HepG2 (cell line): ENCODE measurements around the gene MEAF6. TPM values are rescaled to one million over a fixed set of nuclear protein-coding genes. Genes with fewer than 3 reads are reported as not detected.
A peak's percentile ranks its signal among the peaks of the same experiment; 100 is the strongest.

Experiments
- ARID3A ChIP-seq: IDR thresholded peaks from 2 replicates; pipeline ENCODE4 v1.6.1; 2012; ENCODE audit warnings: low read depth, low read length, improper control_type of control experiment
- CENPBD1 ChIP-seq: sonication (generic); formaldehyde crosslinking; IDR thresholded peaks from 2 replicates; pipeline ENCODE4 v1.8.0; 2022; ENCODE audit warnings: missing genetic modification reagents, low read depth, mild to moderate bottlenecking, borderline replicate concordance
- ERF ChIP-seq: IDR thresholded peaks from 2 replicates; pipeline ENCODE4 v1.6.1; 2018; ENCODE audit warnings: missing biosample characterization, missing genetic modification reagents
- ESRRA ChIP-seq: sonication (generic); formaldehyde crosslinking; IDR thresholded peaks from 2 replicates; pipeline ENCODE4 v1.5.1; 2020; ENCODE audit warnings: mild to moderate bottlenecking, low read depth, missing genetic modification reagents
- FOXK1 ChIP-seq: sonication (generic); formaldehyde crosslinking; IDR thresholded peaks from 2 replicates; pipeline ENCODE4 v1.4.0; 2020; ENCODE audit warnings: low read depth, missing genetic modification reagents, borderline replicate concordance
- GFI1 ChIP-seq: sonication (generic); formaldehyde crosslinking; IDR thresholded peaks from 2 replicates; pipeline ENCODE4 v1.5.0; 2020; ENCODE audit warnings: missing genetic modification reagents, mild to moderate bottlenecking, borderline replicate concordance
- HDAC6 ChIP-seq: fragments of 200-600 bp; sonication (generic); IDR thresholded peaks from 2 replicates; pipeline ENCODE4 v1.7.0; 2017; ENCODE audit warnings: mild to moderate bottlenecking, antibody characterized with exemption, low read length, low read depth
- HMG20A ChIP-seq: IDR thresholded peaks from 2 replicates; pipeline ENCODE4 v1.6.1; 2016; ENCODE audit warnings: borderline replicate concordance
- MAFK ChIP-seq, 2 experiments: IDR thresholded peaks in 1 of 2; conservative IDR thresholded peaks in 1 of 2; 2 replicates each; pipeline ENCODE4 v1.6.1; 2011; ENCODE audit warnings: improper control_type of control experiment in 2 of 2, low read length in 2 of 2
- MTERF4 ChIP-seq: sonication (generic); formaldehyde crosslinking; IDR thresholded peaks from 2 replicates; pipeline ENCODE4 v1.8.0; 2023; ENCODE audit warnings: mild to moderate bottlenecking, missing genetic modification reagents
- PCBP2 ChIP-seq: fragments of 200-400 bp; formaldehyde crosslinking; optimal IDR thresholded peaks from 2 replicates; pipeline ENCODE3; 2018; ENCODE audit warnings: low read length, low read depth; ENCODE audit not compliant: poor library complexity, severe bottlenecking
- SOX13 ChIP-seq, 3 experiments: fragments of 450-650 bp in 1 of 3; sonication (generic) in 1 of 3; formaldehyde crosslinking in 1 of 3; IDR thresholded peaks in 2 of 3; conservative IDR thresholded peaks in 1 of 3; 2 replicates each; pipeline versions ENCODE4 v1.5.0 to v1.6.1; 2016 to 2020; ENCODE audit warnings: antibody characterized with exemption in 1 of 3, mild to moderate bottlenecking in 1 of 3, missing compliant biosample characterization in 1 of 3, missing genetic modification reagents in 1 of 3, moderate library complexity in 1 of 3
- SP2 ChIP-seq: sonication (generic); formaldehyde crosslinking; IDR thresholded peaks from 2 replicates; pipeline ENCODE4 v1.5.1; 2020; ENCODE audit warnings: mild to moderate bottlenecking, missing genetic modification reagents
- ZFP90 ChIP-seq: sonication (generic); formaldehyde crosslinking; IDR thresholded peaks from 2 replicates; pipeline ENCODE4 v1.8.0; 2022; ENCODE audit warnings: missing genetic modification reagents, mild to moderate bottlenecking, inconsistent platforms, borderline replicate concordance
- ZFX ChIP-seq: sonication (generic); formaldehyde crosslinking; IDR thresholded peaks from 2 replicates; pipeline ENCODE4 v1.4.0; 2020; ENCODE audit warnings: mild to moderate bottlenecking, low read depth, missing genetic modification reagents, moderate library complexity
- ZFY ChIP-seq: sonication (generic); formaldehyde crosslinking; IDR thresholded peaks from 2 replicates; pipeline ENCODE4 v1.4.0; 2020; ENCODE audit warnings: missing genetic modification reagents
- ZMYM3 ChIP-seq: sonication (generic); formaldehyde crosslinking; IDR thresholded peaks from 2 replicates; pipeline ENCODE4 v1.5.1; 2020; ENCODE audit warnings: mild to moderate bottlenecking, missing genetic modification reagents
- ZNF331 ChIP-seq: sonication (generic); formaldehyde crosslinking; IDR thresholded peaks from 2 replicates; pipeline ENCODE4 v1.4.0; 2020; ENCODE audit warnings: missing genetic modification reagents
- ZNF501 ChIP-seq: sonication (generic); formaldehyde crosslinking; IDR thresholded peaks from 2 replicates; pipeline ENCODE4 v1.5.1; 2020; ENCODE audit warnings: mild to moderate bottlenecking, moderate library complexity, missing genetic modification reagents
- ZNF572 ChIP-seq: sonication (generic); formaldehyde crosslinking; IDR thresholded peaks from 2 replicates; pipeline ENCODE4 v1.5.1; 2020; ENCODE audit warnings: mild to moderate bottlenecking, missing genetic modification reagents
- ZNF672 ChIP-seq: sonication (generic); formaldehyde crosslinking; IDR thresholded peaks from 2 replicates; pipeline ENCODE4 v1.8.1; 2022; ENCODE audit warnings: missing genetic modification reagents
- ZNF674 ChIP-seq: sonication (generic); formaldehyde crosslinking; IDR thresholded peaks from 2 replicates; pipeline ENCODE4 v1.5.0; 2020; ENCODE audit warnings: low read depth, mild to moderate bottlenecking, missing genetic modification reagents
- ZNF7 ChIP-seq: IDR thresholded peaks from 2 replicates; pipeline ENCODE4 v1.6.1; 2016; ENCODE audit warnings: missing biosample characterization, missing genetic modification reagents
- ZXDC ChIP-seq: sonication (generic); formaldehyde crosslinking; IDR thresholded peaks from 2 replicates; pipeline ENCODE4 v1.5.0; 2020; ENCODE audit warnings: mild to moderate bottlenecking, missing genetic modification reagents
- polyA plus RNA-seq, 8 experiments: library from polyadenylated mRNA; depleted of rRNA in 3 of 8; stranded (reverse) in 7 of 8; unstranded in 1 of 8; fragments of >200 nt; fragmentation: Illumina TruSeq in 4 of 8; extraction: Trizol in 4 of 8; gene quantifications; 2 replicates each; pipeline versions ENCODE4 v1.2.1 to v1.2.3, GENCODE V29; 2011 to 2016; ENCODE audit warnings: low read depth in 4 of 8, missing spikeins in 1 of 8, mixed read lengths in 1 of 8; ENCODE audit not compliant: insufficient read depth in 1 of 8
- total RNA-seq, 5 experiments: library from RNA; depleted of rRNA; stranded (reverse); fragments of >200 nt; fragmentation: Illumina TruSeq; extraction: Trizol; gene quantifications; 2 replicates each; pipeline ENCODE4 v1.2.3, GENCODE V29; 2016; ENCODE audit warnings: low read depth in 1 of 5

Gene MEAF6
- total and polyA plus RNA-seq, 2 of the 13 experiments (the other 11 are each of a cell fraction or from before 2014, with no cell fraction given): 29.5 to 45.6 TPM

- TF ChIP-seq ARID3A: no peak
- peak; percentile 79 for TF ChIP-seq GFI1 (CRISPR knock-in tag)
- TF ChIP-seq SOX13 (IDR thresholded peaks at IDR 0.05): no peak
- TF ChIP-seq SOX13 (CRISPR knock-in tag; conservative IDR thresholded peaks at IDR 0.05 in 1 of 2, IDR thresholded peaks at IDR 0.05 in 1 of 2): peak in 1 of 2 experiments; percentile 72; a peak in 2 of 4 replicates
- TF ChIP-seq ZNF674: no peak
- no peak for TF ChIP-seq ZNF672
- peak; percentile 96 for TF ChIP-seq FOXK1 (CRISPR knock-in tag)
- no peak for TF ChIP-seq MTERF4 (CRISPR knock-in tag)
- TF ChIP-seq ESRRA (CRISPR knock-in tag): no peak
- peak; percentile 84 for TF ChIP-seq ERF
- TF ChIP-seq PCBP2: no peak
- TF ChIP-seq ZFY: peak; percentile 54
- no peak for TF ChIP-seq SP2
- TF ChIP-seq ZNF572 (CRISPR knock-in tag): 0 out of 2 replicates have a peak, but pooled peaks have one; percentile 23
- TF ChIP-seq HMG20A (CRISPR knock-in tag): peak; percentile 73
- TF ChIP-seq ZMYM3 (CRISPR knock-in tag): peak; percentile 63; the same call in 1 of the 2 replicates
- TF ChIP-seq HDAC6: no peak
- no peak for TF ChIP-seq ZXDC (CRISPR knock-in tag)
- peak; percentile 69 for TF ChIP-seq ZNF501 (CRISPR knock-in tag)
- TF ChIP-seq ZFX (CRISPR knock-in tag): peak; percentile 62; the same call in 1 of the 2 replicates
- no peak for TF ChIP-seq ZNF7 (CRISPR knock-in tag)
- TF ChIP-seq ZFP90 (CRISPR knock-in tag): no peak
- TF ChIP-seq MAFK (conservative IDR thresholded peaks at IDR 0.05 in 1 of 2, IDR thresholded peaks at IDR 0.05 in 1 of 2; ENCODE audit: low read length in 2 of 2): no peak
- TF ChIP-seq ZNF331 (CRISPR knock-in tag): peak; percentile 76
- no peak for TF ChIP-seq CENPBD1
Measured at GRCh38 chr1:37479255-37480124, 35.1 kb downstream of the MEAF6 start (continued).
